Measurements from ENCODE around the gene OTUD3.

DNA sequence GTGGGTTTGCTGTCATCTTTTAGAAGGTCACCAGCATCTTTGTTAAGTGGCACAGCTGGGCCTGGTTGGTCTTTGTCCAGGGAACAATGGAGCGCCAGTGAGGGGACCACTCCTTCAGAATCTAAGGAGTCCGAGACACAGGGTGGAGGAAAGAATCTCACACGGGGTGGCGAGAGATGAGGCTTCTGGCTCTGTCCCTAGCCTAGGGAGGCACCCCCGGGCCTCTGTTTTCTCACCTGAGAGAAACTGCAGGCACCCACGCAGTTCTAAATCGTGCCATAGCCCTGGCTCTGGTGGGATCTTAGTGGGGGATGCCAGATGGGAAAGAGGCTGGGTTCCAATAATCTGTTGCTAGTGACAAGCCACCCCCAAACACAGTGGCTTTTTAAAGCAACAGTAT, 52.1 kb downstream of the OTUD3 start:
- TF ChIP-seq, protein P1, sequence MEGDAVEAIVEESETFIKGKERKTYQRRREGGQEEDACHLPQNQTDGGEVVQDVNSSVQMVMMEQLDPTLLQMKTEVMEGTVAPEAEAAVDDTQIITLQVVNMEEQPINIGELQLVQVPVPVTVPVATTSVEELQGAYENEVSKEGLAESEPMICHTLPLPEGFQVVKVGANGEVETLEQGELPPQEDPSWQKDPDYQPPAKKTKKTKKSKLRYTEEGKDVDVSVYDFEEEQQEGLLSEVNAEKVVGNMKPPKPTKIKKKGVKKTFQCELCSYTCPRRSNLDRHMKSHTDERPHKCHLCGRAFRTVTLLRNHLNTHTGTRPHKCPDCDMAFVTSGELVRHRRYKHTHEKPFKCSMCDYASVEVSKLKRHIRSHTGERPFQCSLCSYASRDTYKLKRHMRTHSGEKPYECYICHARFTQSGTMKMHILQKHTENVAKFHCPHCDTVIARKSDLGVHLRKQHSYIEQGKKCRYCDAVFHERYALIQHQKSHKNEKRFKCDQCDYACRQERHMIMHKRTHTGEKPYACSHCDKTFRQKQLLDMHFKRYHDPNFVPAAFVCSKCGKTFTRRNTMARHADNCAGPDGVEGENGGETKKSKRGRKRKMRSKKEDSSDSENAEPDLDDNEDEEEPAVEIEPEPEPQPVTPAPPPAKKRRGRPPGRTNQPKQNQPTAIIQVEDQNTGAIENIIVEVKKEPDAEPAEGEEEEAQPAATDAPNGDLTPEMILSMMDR (IDR thresholded peaks at IDR 0.05; ENCODE audit: low read depth, low read length, poor library complexity, severe bottlenecking): no peak
- no peak for TF ChIP-seq EZH2phosphoT487 (IDR thresholded peaks at IDR 0.05; ENCODE audit: borderline replicate concordance, low read length)
